Heart left ventricle (tissue), 16 donors: ENCODE results near the gene TPD52L1. TPM values are rescaled to one million over a fixed set of nuclear protein-coding genes. Genes with fewer than 3 reads are reported as not detected.

Experiments
- ATAC-seq, 4 donors: fragments of 200-7000 bp; cut with Tn5 transposase; one replicate each; pipeline ENCODE4 v1.9.1; 2020 to 2022; ENCODE audit warnings: moderate library complexity in 4 of 4, mild to moderate bottlenecking in 3 of 4, moderate number of reproducible peaks in 1 of 4
- DNase-seq, 5 donors: peaks; one replicate each; pipeline ENCODE4 v3.0.0-alpha.2; 2020
- H3K27ac ChIP-seq, 12 donors: fragments of 200-600 bp; sonication (generic) in 4 of 12; one replicate each; pipeline versions ENCODE4 v1.5.0 to v1.8.0; 2016 to 2022; ENCODE audit warnings: mild to moderate bottlenecking in 2 of 12
- H3K27me3 ChIP-seq, 9 donors: fragments of 200-600 bp; sonication (generic) in 2 of 9; one replicate each; pipeline versions ENCODE4 v1.5.1 to v1.8.0; 2016 to 2022; ENCODE audit warnings: mild to moderate bottlenecking in 3 of 9
- H3K36me3 ChIP-seq, 9 donors: fragments of 200-600 bp; sonication (generic) in 2 of 9; one replicate each; pipeline versions ENCODE4 v1.5.0 to v1.8.0; 2018 to 2022; ENCODE audit warnings: mild to moderate bottlenecking in 2 of 9
- H3K4me1 ChIP-seq, 12 donors: fragments of 200-600 bp; sonication (generic) in 4 of 12; one replicate each; pipeline versions ENCODE4 v1.5.0 to v1.8.0; 2016 to 2022; ENCODE audit warnings: mild to moderate bottlenecking in 3 of 12
- H3K4me3 ChIP-seq, 12 donors: fragments of 200-600 bp; sonication (generic) in 4 of 12; one replicate each; pipeline versions ENCODE4 v1.5.0 to v1.8.0; 2017 to 2022; ENCODE audit warnings: mild to moderate bottlenecking in 9 of 12, moderate library complexity in 4 of 12
- H3K9me3 ChIP-seq, 12 donors: fragments of 200-600 bp; sonication (generic) in 4 of 12; one replicate each; pipeline versions ENCODE4 v1.5.0 to v1.8.0; 2016 to 2022; ENCODE audit warnings: mild to moderate bottlenecking in 1 of 12
- POLR2A ChIP-seq, 2 donors: fragments of 450-650 bp; IDR thresholded peaks; one replicate each; pipeline ENCODE4 v1.6.1; 2017; ENCODE audit warnings: antibody characterized with exemption in 2 of 2, mild to moderate bottlenecking in 2 of 2, moderate library complexity in 2 of 2
- WGBS, 4 donors: extraction: QIAGEN DNeasy Blood & Tissue Kit in 2 of 4; methylation state at CpG; one replicate each; pipeline versions ENCODE4 v1.1.5 to v1.1.7; 2013 to 2018; 5-methylcytosine and 5-hydroxymethylcytosine counted together
- intact Hi-C, 10 donors: fragments of 100-400 bp; cut with DNase I; formaldehyde crosslinking; loops; one replicate each; pipeline versions ENCODE4 v1.11.1 to v1.14.2; 2022
- polyA plus RNA-seq, 2 donors: library from polyadenylated mRNA; stranded (reverse); fragments of 200-250 nt; gene quantifications; one replicate each; pipeline ENCODE4 v1.2.3, GENCODE V29; 2013
- total RNA-seq, 9 donors: library from RNA; depleted of rRNA in 2 of 9; stranded (reverse); fragments of >200 nt in 2 of 9; fragmentation: NEBNext Ultra II Directional in 3 of 9; extraction: Animal tissue kit (Norgen Biotek cat#: 25700) in 3 of 9; gene quantifications; one replicate each; pipeline versions ENCODE4 v1.1.0 to v1.2.4, GENCODE V29; 2016 to 2023
- TF ChIP-seq, protein P1 (sequence below), 12 donors: fragments of 200-600 bp; sonication (generic) in 4 of 12; IDR thresholded peaks; one replicate each; pipeline versions ENCODE4 v1.5.0 to v1.8.0; 2018 to 2022; ENCODE audit warnings: antibody characterized with exemption in 12 of 12, mild to moderate bottlenecking in 5 of 12
- donor health status: ischemic (EF 13 %, LVEDD 7.1; RV severe dilation, severe dysfunction).
- donor health status: healthy with polysubstance abuse.
- donor health status: DM: no; HTN: yes; CAD: no.
- donor health status: DM: no; HTN: no; CAD: no.
- donor health status: ischemic (EF 25% LVEDD 6.9; RV normal size, moderate dysfunction).
- donor health status: ischemic (EF 25% LVEDD 5.7; RV mildly dilated, moderate dysfunction).
- donor health status: healthy.
- donor health status: DM: yes; HTN: yes; CAD: no.
- donor health status: ischemic (EF 35%, LVEDD 5.7; RV mildly dilated, moderate dysfunction).
- donor health status: nonischemic (EF 11% LVEDD 7.7; RV severe dilation, severe dysfunction).
- donor health status: DM: yes; HTN: yes; CAD: no.
- donor health status: PGD.
- donor health status: ischemic (EF 29% LVEDD 5.4; RV normal size, mild dysfunction).
- donor health status: nonischemic (EF 23%, LVEDD 6.1; RV moderate dilation, normal function).

The TPD52L1 gene
- total and polyA plus RNA-seq, 11 donors: 13.0 to 146 (median 69.2) TPM

DNA sequence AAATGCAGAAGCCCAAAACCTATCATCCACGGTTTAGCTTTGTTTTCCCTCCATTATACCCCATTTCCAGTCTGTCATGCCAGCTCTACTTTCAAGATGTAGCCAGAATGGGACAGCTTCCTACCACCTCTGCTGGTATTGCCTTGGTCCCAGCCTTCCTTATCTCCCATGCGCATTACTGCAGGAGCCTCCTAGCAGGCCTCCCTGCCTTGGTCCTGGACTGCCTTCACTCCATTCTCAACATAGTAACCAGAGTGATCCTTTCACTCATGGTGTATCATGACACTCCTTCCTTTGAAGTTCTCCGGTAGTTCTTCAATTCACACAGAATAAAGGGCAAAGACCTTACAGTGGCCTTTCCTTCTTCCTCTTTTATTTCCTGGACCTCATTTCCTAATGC, 15.9 kb downstream of the TPD52L1 start:
- Histone ChIP-seq H3K4me3 (no peak overlapping the region), H3K27ac (peak overlapping the region in 2 of 12 donors; percentile 28 to 55)
- WGBS, 4 donors: 74 to 89% (median 84%) methylated on average over 3 of the region's 3 CpGs

DNA sequence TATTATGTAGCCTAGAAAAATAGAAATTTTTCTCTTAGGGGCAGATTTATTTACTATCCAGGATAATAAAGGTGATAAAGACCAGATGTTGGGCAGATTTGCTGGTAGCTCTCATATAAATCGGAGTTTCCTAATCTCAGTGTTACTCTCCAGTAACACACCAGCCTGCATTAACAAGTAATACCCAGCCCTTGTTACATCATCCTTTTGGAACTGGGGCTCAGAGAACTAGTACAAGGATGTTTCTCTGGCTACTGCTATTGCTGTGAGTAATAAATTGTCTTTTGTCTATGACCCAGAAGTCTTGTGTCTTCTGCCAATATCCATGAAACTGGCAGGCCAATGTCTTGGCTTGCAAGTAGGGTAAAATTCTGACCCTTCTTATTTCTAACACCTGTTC, 16.8 kb downstream of the TPD52L1 start:
- Histone ChIP-seq H3K36me3 (no peaks in the 10 kb centered on the region), H3K27ac (peak overlapping the region in 1 of 12 donors; percentile 55), H3K4me3 (no peak overlapping the region), H3K4me1 (peaks cover 0 to 19% (median 4%) of the 10 kb centered on the region in 12 donors), H3K27me3 (no peaks in the 10 kb centered on the region), H3K9me3 (no peaks in the 10 kb centered on the region)
- no peak for TF ChIP-seq POLR2A (IDR thresholded peaks at IDR 0.05)
- TF ChIP-seq, protein P1, sequence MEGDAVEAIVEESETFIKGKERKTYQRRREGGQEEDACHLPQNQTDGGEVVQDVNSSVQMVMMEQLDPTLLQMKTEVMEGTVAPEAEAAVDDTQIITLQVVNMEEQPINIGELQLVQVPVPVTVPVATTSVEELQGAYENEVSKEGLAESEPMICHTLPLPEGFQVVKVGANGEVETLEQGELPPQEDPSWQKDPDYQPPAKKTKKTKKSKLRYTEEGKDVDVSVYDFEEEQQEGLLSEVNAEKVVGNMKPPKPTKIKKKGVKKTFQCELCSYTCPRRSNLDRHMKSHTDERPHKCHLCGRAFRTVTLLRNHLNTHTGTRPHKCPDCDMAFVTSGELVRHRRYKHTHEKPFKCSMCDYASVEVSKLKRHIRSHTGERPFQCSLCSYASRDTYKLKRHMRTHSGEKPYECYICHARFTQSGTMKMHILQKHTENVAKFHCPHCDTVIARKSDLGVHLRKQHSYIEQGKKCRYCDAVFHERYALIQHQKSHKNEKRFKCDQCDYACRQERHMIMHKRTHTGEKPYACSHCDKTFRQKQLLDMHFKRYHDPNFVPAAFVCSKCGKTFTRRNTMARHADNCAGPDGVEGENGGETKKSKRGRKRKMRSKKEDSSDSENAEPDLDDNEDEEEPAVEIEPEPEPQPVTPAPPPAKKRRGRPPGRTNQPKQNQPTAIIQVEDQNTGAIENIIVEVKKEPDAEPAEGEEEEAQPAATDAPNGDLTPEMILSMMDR (IDR thresholded peaks at IDR 0.05): no peak
- 74 to 86% (median 81%) methylated on average over 1 of the region's 1 CpG for WGBS, 4 donors
- ATAC-seq: peak in 2 of 4 donors; percentile 52 to 63
- intact Hi-C loops: no loop called here
- DNase-seq: no peak

More for the DNA sequence above, 15.9 kb downstream of the TPD52L1 start:
- TF ChIP-seq POLR2A (IDR thresholded peaks at IDR 0.05): no peak
- TF ChIP-seq, protein P1 (IDR thresholded peaks at IDR 0.05): no peak
- H3K4me1 ChIP-seq: peaks cover 0 to 16% (median 3%) of the 10 kb centered on the region in 12 donors
- no peaks in the 10 kb centered on the region for H3K27me3 ChIP-seq
- intact Hi-C loops: no loop called here
- DNase-seq: no peak
- no peaks in the 10 kb centered on the region for H3K9me3 ChIP-seq
- H3K36me3 ChIP-seq: no peaks in the 10 kb centered on the region
- ATAC-seq: no peak

DNA sequence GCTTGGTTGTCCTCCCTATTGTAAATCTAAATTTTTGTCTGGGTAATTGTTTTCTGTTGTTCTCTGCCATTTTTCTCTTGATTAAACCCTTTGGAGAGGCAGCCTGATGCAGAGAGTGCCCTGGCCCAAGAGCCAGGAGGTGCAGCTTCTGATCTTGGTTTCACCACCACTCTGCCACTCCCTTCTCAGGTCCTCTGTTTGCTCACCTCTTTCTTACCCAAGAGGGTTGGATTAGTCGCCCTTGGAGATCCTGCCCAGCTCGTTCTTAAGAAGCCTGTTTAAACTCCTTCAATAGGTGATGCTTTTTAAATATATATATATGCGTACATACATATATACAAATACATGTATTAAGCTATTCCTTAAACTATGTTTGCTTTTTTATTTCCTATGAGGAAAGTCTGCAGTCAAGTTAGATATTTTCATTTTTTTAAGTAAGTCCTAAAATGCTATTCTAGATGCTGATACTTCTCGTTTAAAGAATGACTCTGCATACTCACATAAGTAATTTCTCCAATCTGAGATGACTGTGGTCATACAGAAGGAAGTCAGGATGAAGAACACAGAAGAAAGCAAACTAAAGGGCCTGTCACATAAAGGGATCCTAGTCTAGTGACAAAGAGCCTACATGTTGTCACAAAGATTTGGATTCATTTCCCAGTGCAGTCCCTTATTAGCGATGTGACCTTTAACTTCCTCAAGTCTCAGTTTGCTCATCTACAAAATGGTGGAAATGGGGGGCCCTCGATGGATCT, 19.9 kb downstream of the TPD52L1 start:
- peaks cover 0 to 22% (median 4%) of the 10 kb centered on the region in 12 donors for H3K4me1 ChIP-seq
- no peaks in the 10 kb centered on the region for H3K36me3 ChIP-seq
- H3K4me3 ChIP-seq: no peak overlapping the region
- TF ChIP-seq POLR2A (IDR thresholded peaks at IDR 0.05): no peak
- TF ChIP-seq, protein P1 (IDR thresholded peaks at IDR 0.05): no peak
- no peak for DNase-seq
- intact Hi-C loops: no loop called here
- H3K9me3 ChIP-seq: no peaks in the 10 kb centered on the region
- no peaks in the 10 kb centered on the region for H3K27me3 ChIP-seq
- no peak for ATAC-seq
- 79 to 92% (median 90%) methylated on average over 6 of the region's 6 CpGs for WGBS, 4 donors
- no peak overlapping the region for H3K27ac ChIP-seq

DNA sequence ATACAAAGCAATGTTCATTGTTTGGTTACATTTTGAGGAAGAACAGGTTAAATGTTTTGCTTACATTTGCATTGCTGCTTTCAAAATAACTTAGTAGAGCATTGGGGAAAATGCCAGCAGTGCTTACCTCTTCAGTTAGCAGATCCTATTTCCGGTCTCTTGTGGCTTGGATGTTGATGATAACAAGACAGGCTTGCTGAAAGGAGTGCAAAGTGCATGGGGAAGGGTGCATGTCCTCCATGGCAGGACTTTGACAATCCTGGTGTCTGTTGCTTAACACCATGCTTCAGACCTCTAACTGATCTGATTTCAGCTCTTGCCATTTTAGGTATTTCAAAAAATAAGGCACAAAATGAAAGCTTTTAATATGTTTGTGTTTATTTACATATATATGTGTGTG, 21.1 kb downstream of the TPD52L1 start:
- ATAC-seq: peak; percentile 57 to 93 (median 82)
- no peaks in the 10 kb centered on the region for H3K27me3 ChIP-seq
- intact Hi-C loops: no loop called here
- H3K36me3 ChIP-seq: no peaks in the 10 kb centered on the region
- no peaks in the 10 kb centered on the region for H3K9me3 ChIP-seq
- H3K4me3 ChIP-seq: no peak overlapping the region
- peaks cover 0 to 17% (median 1%) of the 10 kb centered on the region in 12 donors for H3K4me1 ChIP-seq
- DNase-seq: no peak
- 18 to 23% (median 22%) methylated on average over 1 of the region's 1 CpG for WGBS, 4 donors
- no peak overlapping the region for H3K27ac ChIP-seq
- TF ChIP-seq, protein P1 (IDR thresholded peaks at IDR 0.05): no peak
- no peak for TF ChIP-seq POLR2A (IDR thresholded peaks at IDR 0.05)
